Muscle of back (tissue), 11 donors: Measurements from ENCODE around the gene LRMDA. TPM values are rescaled to one million over a fixed set of nuclear protein-coding genes. Genes with fewer than 3 reads are reported as not detected.

Experiments used
- DNase-seq, 3 donors: peaks; one replicate each; pipeline versions ENCODE4 v3.0.0 to v3.0.0-alpha.2; 2013
- polyA plus RNA-seq, 10 donors: library from polyadenylated mRNA; unstranded; fragments of 120-200 nt; gene quantifications; one replicate each; pipeline ENCODE4 v1.2.1, GENCODE V29; 2013; ENCODE audit not compliant: insufficient read length in 10 of 10

Gene LRMDA
- polyA plus RNA-seq, 10 donors = 3.6 to 9.3 (median 6.0) TPM

DNA sequence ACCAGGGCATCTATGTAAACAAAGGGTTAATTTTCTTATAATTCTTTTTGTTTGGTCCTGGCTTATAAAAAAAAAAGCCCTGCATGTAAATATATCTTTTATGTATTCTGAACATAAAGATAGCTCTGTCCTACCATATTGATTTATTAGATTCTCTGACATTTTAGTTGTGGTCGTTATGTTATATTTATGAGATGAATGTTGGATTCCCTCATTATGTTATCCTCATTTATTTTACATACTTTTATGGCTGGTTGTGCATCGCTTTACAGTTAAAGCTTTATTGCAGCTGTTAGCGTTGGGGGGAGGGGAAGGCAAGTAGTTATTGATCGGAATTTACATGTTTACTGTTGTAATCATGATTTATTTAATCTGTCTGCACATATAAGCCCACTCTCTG, 431.5 kb downstream of the LRMDA start:
- DNase-seq = no peak

DNA sequence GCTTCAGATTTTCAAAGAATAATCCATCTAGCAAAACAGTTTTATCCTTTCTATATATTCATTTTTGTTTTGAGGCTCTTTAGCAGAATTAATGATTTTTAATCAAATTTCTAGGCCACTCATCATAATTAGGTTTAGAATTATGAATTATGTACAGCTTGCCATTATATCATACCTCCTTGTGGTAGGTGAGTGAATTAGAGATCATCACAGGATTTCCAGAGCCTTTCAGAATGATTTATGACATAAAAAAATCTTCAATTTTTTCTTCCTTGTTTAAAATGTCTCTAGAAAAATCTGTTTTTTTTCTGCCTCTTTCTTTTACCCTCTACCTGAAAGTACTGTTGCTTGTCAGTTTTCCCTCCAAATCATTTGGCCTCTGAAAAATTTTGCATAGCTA, 433.3 kb downstream of the LRMDA start:
- no peak for DNase-seq

DNA sequence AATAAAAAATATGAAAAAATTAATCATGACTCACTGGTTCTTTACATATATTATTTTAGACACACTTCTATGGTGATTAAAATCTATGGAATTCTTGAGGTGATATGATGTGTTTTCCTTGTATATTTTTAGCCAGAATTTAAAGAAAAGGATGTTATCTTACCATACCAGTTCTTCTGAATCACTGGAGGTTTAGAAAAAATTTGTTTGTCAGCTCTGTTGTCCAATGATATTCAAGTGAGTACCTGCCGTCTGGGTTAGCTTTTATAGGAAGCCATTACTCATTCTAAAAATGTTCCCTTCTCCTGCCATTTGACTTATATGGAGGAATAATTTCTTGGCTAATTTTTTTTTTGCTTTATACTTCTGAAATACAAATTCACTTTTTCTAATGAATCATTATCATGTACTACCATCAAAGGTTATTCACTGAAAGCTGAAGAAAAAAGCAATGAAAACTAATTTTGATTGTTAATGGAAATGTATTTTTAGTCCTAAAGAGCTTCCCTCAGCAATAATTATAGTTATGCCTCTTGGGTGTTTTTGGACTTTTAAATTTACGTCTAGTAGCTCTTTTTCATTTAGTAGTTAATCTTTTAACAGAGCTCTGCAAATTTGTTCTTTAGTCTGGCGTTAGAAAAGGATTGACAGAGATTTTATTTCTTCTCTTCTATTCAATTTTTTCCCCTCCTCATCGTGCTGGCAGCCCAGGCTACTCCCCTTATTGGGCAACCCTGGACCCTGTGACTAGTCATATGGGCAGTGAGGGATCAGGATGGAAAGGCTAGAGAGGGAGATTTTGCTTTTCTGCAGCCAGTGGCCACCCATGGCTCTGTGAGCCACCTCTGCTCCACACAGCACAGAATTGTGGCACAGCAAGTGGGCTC, 434.2 kb downstream of the LRMDA start:
- DNase-seq = peak in 1 of 3 donors; percentile 10

DNA sequence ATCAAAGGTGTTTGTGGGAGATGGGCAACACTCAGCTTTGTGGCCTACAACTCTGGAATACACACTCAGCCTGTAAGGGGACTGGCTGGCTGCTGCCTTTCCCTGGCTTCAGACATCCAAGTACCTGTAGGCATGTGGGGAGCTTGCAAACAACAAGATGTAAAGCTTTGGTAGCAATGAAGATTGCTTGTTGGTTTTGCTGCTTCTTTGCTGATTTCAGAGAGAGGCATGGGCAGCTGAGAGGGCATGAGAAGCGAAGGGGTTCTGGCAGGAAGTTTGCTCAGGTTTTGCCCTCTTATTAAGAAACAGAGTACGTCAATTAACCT, 434.8 kb downstream of the LRMDA start:
- no peak for DNase-seq

DNA sequence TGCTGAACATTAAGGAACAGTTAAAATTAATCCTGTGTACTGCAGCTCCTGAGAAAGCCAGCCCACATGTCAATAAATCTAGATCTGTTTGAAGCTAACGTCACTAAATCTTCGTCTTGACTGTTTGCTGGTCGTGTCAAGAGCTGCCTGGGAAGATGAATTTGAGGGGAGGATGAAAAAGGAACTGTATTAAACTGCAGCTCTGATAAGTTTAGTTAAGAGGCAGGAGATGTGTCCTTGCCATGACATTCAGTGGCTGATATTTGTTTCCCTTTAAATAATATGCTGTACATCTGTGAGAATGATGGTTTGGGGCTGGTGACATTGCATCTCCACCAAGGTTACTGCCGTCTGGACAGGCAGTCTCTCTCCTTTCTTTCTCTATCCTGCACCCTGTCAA, 435.3 kb downstream of the LRMDA start:
- no peak for DNase-seq

DNA sequence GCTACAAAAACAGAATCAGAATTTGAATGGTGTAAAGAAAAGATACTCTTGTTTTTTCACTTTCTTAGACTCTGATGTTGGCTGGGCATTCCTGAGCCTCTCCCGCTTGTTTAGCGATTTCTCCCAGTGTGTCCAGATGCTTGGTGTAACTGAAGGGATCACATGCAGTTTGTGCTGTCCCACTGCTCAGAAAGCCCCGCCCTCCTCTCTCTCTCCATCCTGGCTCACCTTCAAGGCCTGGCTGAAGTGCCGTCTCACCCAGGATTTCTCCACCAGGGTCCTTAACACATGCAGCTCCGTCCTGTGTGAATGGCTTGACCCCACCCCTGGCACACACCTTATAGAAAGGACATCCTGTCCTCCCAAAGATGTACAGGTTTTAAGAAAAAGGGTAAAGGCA, 437.1 kb downstream of the LRMDA start:
- DNase-seq = no peak

DNA sequence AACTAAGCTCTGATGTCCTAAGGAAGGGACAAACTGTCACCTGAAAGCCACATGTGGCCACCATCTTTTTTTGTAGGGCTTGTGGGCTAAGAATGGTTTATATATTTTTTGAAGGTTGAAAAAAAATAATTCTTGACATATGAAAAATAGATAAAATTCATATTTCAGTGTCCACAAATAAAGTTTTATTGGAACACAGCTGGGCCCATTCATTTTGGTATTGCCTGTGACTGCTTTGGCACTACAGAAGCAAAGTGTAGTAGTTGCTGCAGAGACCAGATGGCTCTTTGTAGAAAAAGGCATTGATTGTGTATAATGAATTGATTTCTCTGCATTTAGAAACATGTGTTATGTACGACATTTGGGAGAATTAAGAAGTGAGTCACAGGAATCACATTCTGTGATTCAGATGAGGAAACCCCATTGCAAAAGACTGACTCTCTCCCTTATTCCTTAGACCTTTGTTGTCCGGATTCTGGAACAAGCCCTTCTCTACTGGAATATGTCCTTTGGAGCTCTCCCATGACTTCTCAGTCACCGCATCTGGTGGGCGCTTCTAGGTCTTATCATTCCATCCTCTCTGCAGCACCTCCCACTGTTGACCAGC, 438.7 kb downstream of the LRMDA start:
- DNase-seq = no peak

DNA sequence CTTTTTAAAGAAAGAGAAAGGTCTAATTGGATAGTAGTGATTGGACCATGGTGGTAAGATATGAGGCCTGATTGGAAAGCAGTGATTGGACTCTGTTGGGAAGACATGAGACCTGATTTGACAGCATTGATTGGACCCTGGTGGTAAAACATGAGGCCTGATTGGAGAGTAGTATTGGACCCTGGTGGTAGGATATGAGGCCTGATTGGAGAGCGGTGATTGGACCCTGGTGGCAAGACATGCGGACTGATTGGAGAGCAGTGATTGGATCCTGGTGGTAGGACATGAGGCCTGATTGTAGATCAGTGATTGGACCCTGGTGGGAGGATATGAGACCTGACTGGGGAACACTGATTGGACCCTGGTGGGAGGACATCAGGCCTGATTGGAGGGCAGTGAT, 444.3 kb downstream of the LRMDA start:
- no peak for DNase-seq

DNA sequence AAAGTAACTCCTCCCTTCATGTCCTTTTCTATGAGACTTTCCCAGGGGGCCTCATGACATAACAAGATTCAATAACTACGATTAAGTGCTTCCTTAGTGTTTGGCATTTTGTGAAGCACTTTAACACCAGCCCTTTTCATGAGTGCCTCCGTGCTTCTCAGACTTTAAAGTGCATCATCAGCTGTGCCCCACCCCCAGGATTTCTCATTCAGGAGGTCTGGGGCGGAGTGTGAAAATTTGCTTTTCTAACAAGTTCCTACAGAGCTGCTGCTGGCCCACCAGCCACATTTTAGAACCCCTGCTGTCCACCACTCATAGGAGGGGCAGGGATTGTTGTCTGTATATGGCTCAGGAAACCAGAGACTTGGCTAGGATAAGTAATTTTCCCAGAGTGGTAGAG, 445.3 kb downstream of the LRMDA start:
- no peak for DNase-seq

DNA sequence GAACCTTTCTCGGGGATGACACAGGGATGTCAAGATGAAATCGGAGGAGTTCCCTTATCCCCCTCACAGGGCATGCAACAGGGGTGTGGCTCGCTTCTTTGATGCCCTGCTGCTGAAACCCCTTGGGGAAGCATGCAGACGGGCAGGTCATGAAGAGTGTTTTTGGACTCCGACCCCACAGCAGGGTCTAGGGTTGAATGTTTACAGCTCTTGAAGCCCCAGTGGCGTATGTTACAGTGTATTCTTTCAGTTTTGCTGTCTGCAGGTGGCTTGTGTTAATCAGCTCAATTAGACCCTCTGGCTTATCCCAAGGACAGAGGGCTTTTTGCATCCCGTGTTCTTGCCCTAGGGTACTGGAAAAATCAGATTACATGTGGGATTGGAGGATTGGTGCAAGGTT, 446.5 kb downstream of the LRMDA start:
- no peak for DNase-seq

DNA sequence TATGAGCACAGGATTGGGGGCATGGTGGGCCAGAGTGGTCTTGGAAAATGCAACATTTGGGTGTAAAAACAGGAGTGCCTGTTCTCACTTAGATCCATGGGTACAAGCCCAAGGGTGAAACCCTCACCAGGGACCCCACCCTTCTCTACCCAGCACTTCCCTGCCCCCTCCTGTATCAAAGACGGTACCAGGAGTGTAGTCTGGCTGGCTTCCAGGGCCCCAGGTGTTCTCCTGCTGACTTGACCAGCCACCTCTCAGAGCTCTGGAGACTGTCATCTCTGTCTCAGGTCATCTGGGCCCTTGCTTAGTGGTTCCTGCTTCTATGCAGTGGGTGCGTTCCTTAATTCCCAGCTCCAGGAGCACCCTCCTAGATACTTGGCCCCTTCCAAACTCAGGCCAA, 447.2 kb downstream of the LRMDA start:
- no peak for DNase-seq

DNA sequence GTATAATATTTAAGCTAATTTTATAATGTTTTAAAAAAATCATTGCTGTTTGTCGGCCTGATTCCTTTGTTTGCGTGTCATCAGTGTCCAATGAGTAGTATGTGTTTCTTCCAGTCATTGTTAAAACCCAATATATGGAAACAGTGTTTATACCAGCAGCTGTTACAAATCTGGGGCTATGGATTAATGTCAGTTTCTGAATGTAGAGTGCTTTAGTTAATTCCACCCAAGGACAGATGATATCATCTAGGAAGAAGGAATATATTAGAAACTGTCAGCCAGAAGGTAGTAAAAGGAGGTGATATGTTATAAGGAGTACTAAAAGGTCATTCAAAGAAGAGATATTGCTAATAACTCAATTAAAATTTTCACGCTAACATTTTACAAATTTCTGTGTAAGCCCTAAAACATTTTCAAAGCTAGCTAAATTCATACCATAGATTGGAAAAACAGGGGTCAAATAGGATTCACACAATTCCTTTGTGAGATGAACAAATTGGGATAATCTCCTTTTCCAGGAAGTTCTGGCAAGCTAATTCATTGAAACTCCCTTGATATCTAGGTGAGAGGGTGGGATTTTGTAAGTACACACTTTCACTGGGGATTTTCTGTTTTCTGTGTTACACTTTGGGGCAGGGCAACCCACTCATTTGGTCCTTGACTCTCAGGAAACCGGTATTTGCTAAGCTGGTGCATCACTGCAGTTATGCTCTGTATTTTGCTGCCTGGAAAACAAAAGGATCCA, 448.8 kb downstream of the LRMDA start:
- peak; percentile 13 to 59 (median 27) for DNase-seq

DNA sequence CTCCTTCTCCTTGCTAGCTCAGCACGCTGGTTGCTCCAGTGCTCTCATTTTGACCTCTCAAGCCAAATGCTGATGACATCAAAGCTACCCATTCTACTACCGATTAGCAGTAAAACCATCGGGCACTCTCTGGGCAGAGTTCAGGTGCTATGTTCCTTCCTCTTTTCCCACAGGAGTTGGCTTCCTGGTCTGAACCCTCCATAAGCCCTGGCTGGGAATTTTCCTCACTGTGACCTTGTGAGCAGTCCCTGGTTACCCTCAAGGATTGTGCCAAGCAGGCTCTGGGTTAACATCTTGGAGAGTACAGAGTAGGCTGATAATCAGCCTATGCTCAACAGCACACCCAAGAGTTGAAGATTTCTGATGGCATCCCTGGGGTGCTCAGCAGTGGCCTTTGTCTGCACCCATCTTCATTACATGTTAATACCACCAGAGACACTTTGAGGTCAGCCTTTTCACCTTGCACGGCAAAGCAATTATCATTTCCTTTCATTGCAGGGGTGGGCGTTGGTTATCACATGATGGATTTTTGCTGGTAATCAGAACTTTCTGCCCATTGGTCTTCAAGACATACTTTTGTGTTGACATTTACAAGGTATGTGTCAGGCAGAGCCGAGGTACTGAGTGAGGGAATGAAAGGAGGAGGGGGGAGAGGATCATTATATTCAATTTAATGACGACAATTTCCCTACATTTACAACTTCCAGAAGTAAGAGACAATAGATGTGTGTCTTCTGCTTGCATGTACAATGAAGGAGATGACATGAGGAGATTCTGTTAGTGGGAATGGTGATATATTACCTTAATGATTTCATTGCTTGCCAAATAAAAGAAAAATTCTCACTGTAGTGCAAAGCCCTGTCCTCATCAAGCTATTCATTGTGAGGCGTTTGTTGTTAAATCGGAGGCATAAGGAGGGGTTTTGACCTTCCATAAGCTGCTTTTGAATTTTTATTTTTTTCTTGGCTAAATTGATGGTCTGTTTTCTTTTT, 452.0 kb downstream of the LRMDA start:
- DNase-seq = no peak

DNA sequence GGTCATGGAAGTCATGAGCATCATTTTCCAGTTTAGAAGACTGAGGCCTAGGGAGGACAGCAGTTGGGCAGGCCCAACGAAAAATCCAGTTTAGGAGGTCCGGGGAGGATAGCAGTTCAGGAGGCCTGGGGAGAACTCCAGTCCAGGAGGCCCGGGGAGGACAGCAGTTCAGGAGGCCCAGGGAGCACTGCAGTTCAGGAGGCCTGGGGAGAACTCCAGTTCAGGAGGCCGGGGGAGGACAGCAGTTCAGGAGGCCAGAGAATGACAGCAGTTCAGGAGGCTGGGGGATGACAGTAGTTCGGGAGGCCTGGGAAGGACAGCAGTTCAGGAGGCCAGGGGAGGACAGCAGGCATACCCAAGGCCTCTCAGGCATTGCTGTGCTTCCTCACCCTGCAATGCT, 453.4 kb downstream of the LRMDA start:
- DNase-seq = no peak

DNA sequence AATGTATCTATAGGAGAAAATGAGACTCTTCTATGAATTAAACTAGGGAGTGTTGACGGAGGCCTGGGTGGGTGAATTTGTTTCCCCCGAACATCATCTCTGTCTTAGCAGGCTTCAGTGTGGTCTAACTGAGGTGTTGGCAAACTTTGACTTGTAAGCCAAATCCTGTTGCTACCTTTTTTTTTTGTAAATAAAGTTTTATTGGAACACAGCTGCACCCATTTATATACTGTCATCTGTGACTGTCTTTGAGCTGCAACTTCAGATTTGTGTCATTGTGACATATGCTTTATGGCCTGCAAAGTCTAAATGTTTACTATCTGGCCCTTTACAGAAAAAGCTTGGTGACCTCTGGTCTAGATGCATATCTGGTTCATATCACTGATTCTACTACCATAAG, 455.9 kb downstream of the LRMDA start:
- no peak for DNase-seq

DNA sequence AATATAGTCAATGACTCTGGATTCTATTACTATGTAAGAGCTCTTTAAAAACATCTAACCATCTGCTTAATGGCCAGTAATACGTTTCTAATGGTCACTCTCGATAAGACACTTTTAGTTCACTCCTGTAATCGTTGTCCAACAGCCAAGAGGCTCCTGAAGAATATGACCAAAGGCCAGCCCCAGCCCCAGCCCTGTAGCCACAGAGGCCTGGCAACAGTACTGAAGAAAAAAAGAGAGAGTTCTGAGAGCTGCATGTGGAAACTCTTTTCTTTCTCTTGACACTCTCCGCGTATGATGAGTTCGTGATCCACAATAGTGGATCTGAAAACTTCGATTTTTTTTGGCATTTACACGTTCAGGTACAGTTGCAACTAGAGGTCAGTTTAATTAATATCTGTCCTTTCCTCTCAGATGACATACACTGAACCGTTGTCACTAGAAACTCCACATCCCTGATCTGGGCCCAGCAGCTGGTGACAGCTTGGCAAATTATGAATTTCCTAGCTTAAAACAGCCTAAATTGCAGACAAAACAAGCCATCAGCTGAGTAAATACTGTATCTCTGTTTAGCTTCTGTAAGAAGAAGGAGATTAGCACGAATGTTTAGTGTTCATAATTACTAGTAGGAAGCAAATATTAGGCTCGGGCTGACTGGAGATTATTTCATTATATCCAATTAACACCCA, 456.7 kb downstream of the LRMDA start:
- no peak for DNase-seq

DNA sequence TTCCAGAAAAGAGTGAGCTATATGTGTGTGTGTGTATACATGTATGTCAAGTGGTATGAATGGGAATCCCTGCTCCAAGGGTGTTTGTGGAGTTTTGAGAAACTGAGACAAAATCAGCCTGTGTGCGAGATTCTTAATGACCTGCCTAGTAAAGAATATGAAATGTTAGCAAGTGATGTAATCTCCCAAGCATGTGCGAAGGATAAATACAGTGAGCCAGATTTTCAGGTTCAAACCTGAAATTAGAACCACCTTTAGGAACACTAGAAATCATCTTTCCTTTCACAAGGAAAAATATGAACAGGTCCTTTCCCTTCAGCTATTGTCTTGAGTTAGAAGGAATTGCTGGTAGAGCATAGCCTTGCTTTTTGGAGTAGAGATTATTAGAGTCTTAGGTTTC, 457.6 kb downstream of the LRMDA start:
- no peak for DNase-seq

DNA sequence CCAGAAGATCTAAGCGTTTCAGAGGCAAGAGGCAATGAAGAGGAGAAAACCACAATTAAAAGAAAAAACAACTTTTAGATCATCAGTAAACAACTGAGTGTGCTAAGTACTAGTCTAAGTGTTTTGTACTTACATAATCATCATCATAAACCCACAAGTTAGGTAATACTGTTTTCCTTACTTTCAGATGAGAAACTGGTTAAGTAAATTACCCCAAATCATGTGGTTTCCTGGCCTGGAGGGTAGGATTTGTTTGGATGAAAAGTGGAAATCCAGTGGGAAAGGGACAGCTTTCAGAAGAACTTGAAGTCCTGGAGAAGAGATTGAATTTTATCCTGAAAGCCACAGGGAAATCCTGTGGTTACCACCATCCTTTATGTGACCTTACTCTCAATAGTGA, 463.3 kb downstream of the LRMDA start:
- DNase-seq = no peak

DNA sequence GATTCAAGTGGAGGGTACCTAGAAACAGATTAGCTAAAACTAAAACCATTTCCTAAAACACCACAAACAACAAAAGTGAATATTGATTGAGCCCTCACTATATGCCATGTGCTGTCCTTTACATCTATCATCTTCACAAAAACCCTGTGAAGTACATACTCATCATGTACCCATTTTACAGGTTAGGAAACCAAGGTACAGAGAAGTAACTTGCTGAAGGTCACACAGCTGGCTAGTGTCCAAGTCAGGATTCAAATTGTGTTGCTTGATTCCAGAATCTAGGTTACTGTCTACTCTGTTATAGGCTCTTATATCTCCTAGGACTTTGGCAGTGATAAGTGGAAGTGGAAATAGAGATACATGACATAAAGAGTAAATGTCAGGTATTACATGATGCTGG, 463.8 kb downstream of the LRMDA start:
- DNase-seq = no peak

DNA sequence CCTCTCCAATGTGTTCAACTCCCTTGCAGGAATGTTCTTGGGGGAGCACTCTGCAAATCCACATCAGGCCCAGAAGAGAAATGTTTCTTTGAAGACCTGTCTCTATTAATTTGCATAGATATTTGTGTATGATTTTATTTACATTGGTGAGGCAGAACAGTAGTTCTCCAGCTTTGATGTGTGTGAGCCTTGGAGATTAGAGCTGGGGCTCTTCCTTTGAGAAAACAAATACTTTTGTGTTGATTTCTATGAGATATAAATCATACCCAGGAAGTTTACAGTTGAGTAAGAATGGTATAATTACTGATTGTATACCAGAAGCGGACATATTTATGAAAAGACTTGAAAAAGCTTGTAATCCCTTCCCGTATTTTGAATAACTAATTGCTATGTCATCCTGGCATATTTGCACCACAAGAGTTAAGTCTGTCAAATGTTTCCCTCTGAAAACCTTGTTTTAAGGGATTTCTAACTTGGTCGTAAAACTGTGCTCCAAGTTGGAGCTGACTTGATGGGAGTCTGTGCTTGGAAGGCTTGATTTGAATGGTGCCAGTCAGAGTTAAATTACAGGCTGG, 468.5 kb downstream of the LRMDA start:
- DNase-seq = no peak

DNA sequence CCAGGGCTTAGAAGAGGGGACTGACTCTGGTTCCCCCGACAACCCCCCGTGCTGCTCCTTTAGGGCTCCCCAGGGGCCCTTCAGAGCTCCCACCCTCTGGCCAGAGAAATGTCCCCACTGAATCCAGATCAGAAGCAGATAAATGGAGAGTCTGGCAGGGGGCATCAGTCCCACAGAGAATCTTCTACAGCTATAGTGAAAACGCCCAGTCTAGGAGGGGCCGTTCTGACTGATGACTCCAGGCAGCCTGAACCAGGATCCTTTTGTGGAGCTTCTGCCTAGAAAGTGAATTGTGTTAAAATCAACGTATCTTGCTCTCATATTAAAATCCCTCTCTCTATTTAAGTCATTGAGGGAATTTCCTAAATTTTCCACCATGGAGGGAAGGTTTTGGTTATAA, 471.4 kb downstream of the LRMDA start:
- DNase-seq = no peak
